C4-2B (cell line): ENCODE data around the gene SHROOM3.

Experiments used
- H3K27ac ChIP-seq: fragments of 450-650 bp; 2 replicates; pipeline ENCODE4 v1.5.1; 2017
- CTCF ChIP-seq: fragments of 450-650 bp; conservative IDR thresholded peaks from 2 replicates; pipeline ENCODE4 v1.5.1; 2017; ENCODE audit warnings: mild to moderate bottlenecking
- ZFX ChIP-seq: fragments of 450-650 bp; IDR thresholded peaks from 2 replicates; pipeline ENCODE4 v1.6.1; 2017

Gene SHROOM3

GRCh38 chr4:76806346-76806745 is 371.3 kb downstream of the SHROOM3 start:
- H3K27ac ChIP-seq, result no peak overlapping the region
- TF ChIP-seq ZFX, result no peak

GRCh38 chr4:76806757-76807156 is 371.7 kb downstream of the SHROOM3 start:
- TF ChIP-seq CTCF (no peak), ZFX (no peak)
- H3K27ac ChIP-seq, result no peak overlapping the region

DNA sequence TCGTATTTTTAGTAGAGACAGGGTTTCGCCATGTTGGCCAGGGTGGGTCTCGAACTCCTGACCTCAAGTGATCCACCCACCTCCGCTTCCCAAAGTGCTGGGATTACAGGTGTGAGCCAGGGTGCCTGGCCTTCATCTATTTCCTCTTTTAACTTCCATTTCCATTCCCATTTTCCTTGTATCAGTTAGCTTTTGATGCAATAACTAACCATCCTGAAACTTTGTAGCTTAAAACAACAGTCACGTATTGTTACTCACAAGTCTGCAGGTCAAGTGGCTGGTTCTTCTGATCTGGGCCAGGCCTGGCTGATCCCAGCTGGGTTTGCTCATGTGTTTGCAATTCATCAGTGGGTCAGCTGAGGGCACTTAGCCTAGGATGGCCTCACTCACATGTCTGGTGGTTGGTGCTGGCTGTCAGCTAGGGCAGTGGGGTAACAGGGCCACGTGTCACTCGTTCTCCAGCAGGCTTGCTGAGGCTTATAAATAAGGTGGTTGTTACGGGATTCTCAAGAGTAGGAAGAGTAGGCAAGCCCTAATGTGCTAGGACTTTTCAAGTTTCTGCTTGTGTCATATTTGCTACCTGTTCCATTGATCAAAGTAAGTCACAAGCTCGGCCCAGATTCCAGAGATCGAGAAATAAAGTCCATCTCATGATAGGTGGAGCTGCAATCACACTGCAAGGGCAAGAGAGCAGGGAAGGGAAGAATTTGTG is 374.7 kb downstream of the SHROOM3 start:
- TF ChIP-seq CTCF (no peak), ZFX (no peak)
- H3K27ac ChIP-seq, result no peak overlapping the region

DNA sequence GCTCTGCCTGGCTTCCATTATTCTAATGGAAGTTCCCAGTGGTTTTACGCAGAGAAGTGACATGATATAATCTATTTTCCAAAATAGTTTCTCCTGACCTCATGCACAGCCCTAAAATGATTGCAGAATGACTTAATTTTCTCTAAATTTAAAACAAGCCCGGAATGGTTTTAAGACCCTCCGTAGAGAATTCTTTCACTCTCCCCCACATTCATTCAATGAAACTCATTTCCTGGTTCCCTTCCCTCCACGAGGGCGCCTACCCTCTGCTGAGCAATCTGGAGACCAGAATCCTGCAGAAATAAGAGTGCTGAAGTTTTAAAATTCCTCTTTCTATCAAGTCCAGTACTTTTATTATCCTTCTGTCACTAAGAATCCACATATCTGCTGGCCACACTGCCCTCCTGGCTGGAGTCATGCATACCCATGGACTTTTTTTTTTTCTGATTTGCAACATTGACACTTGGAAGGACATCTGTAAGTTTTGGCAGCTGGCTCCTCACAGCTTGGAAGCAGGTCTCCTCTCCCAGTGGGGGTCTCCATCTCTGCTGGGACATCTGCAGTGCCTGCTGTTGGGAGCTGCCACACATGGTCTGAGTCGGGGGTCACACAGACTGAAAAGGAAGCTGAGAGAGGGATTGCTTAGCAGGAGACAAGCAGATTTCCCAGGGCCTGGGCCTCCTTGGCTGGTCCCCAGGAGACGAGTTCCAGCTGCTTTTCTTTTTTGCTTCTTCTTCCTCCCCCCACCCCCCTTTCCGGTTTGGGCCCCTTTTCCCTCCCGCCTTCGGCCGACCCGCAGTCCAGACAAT is 376.8 kb downstream of the SHROOM3 start:
- no peak overlapping the region for H3K27ac ChIP-seq
- no peak for TF ChIP-seq ZFX
- no peak for TF ChIP-seq CTCF

DNA sequence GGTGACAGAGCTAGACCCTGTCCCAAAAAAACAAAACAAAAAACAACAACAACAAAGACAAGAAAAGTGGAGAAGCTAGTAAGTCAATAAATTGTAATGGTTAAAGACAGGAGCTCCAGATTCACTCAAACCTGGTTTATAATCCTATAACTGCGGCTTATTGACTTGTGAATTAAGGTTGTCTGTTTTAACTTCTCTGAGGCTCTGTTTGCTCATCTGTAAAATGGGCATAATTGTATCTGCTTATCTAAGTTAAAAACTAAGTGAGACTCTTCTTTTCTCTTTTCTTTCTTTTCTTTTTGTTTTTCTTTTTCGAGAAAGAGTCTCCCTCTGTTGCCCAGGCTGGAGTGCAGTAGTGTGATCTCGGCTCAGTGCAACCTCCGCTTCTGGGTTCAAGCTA is 378.0 kb downstream of the SHROOM3 start:
- TF ChIP-seq CTCF (no peak), ZFX (no peak)
- no peak overlapping the region for H3K27ac ChIP-seq

DNA sequence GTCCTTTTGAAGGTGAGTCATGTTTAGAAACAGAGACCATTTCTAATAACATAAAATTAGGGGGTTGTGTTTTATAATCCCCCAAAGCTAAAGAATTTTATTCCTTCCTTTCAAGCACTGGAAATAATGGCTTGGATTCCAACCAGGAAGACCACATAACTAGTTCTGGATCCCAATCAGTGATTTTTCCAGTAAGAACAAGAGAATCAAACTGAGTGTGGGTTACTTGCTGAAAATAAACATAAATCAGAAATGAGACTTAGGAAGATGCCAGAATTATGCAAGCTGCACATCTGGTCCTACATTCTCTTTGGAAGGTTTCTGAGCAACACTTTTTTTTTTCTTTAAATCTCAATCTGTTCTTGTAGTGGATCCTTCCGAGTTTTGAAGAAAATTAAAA is 386.6 kb downstream of the SHROOM3 start:
- H3K27ac ChIP-seq, result no peak overlapping the region
- TF ChIP-seq ZFX (no peak), CTCF (no peak)

- H3K27ac ChIP-seq, result no peak overlapping the region
- TF ChIP-seq CTCF (no peak), ZFX (no peak)
Measured at GRCh38 chr4:76822303-76822702, 387.3 kb downstream of the SHROOM3 start.
